NCI-H82 (cell line): ENCODE results near the gene OLFM2.
"Not testable (repeated sequence)": the region's sequence is repeated elsewhere in the genome, so short reads cannot be mapped to it uniquely, and the experiment has no call there.

Experiments used
- DNase-seq: peaks from one replicate; lab custom pipeline; 2025; lab: John Stamatoyannopoulos, UW

The OLFM2 gene

DNA sequence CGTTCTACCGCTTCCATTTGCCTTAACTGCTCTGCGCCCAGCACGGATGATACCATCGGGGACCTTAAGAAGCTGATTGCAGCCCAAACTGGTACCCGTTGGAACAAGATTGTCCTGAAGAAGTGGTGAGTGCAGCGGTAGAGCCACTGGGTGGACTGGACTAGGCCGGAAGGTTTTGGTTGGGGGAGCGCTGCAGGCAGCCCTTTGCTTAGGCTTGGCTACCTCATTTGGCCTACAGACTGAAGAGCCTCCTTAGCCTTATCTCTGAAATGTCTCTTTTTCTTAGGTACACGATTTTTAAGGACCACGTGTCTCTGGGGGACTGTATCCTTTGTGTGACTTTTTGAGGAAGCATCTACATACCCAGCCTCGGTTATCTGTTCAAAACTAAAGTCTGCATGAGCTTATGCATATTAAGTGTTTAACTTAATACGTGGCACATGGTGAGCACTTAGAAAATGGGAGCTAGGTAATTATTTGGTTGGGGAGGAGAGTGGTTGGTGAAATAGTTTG is 107.7 kb downstream of the OLFM2 start:
- DNase-seq = no peak

GRCh38 chr19:9827289-9828238 is 108.8 kb downstream of the OLFM2 start, which contains the start of gene UBL5:
UBL5 (plus strand) TSS chr19:9827918; CDS start chr19:9828338, 420 bp downstream.
- peak; percentile 91 for DNase-seq

GRCh38 chr19:9823816-9824215 is 112.5 kb downstream of the OLFM2 start:
- no peak for DNase-seq

DNA sequence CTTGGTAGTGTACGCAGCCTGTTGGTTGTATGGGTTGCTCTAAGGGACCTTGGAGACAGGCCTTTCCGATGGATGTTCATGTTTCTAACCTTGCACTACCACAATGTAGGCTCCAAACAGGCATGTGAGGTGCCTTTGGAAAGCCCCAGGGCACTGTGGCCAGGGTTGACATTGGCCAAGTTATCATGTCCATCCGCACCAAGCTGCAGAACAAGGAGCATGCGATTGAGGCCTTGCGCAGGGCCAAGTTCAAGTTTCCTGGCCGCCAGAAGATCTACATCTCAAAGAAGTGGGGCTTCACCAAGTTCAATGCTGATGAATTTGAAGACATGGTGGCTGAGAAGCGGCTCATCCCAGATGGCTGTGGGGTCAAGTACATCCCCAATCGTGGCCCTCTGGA is 116.3 kb downstream of the OLFM2 start:
- not testable (repeated sequence) for DNase-seq

DNA sequence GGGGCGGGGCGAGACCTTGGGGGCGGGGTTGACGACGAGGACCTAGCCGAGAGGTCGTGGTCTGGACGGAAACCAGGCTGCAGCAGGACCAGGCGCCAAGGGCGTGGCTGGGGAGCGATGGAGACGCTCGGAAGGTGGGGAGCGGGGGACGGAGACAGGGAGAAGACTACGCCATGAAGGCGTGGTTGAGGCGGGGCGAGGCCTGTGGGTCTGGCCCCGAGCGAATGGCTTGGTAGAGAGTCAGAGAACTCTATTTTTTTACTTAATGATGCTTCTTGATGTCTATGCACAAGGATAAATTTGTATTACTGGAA is 116.8 kb downstream of the OLFM2 start:
- DNase-seq = no peak

GRCh38 chr19:9818734-9819595 is 117.3 kb downstream of the OLFM2 start, which contains the start of gene FBXL12:
FBXL12 (minus strand) TSS chr19:9819079; CDS start chr19:9818813, 266 bp downstream.
- peak; percentile 100 for DNase-seq

DNA sequence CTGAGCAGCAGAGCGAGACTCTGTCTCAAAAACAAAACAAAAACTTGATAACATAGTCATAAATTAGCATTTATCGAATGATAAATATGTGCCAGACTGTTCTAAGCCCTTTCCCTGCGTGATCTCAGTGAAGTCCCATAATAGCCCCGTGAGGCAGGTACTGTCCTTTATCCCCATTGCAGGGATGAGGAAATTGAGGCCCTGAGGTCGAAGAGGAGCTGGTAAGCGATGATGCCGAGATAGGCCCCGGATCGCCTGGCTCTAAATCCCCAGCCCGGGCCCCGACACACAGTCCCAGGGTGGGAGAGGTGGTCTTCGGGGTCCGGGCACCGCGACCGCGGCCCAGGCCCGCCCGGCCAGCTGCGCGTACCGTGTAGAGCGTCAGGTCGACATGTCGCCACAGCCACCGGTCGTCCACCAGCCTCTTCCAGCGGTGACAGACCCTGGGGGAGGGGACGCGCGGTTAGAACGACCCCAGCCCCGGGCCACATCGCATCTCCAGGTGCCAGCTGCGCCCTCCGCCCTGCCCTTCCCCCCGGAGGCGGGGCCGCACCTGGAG is 118.1 kb downstream of the OLFM2 start:
- no peak for DNase-seq

- DNase-seq = no peak
Measured at GRCh38 chr19:9811139-9811538, 125.2 kb downstream of the OLFM2 start.

- no peak for DNase-seq
Measured at GRCh38 chr19:9808855-9809824, 127.2 kb downstream of the OLFM2 start.

DNA sequence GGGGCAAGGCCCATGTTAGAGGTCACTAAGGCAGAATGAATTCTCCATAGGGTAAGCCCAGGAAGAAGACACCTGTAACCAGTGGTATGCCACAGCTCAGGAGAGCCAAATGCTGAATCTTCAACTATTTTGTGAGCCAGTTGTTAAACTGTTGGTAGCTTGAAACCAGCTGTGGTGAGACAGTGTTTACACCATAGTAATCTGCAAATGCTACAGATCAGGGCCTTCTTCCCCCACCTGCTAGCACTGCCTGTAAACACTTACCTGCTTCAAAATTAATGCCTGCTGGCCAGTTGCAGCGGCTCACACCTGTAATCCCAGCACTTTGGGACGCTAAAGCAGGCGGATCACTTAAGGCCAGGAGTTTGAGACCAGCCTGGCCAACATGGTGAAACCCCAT is 129.5 kb downstream of the OLFM2 start:
- DNase-seq = no peak
